Type B pancreatic cell (in vitro differentiated cells): ENCODE data around the gene CFLAR. TPM values are rescaled to one million over a fixed set of nuclear protein-coding genes. Genes with fewer than 3 reads are reported as not detected.
"Not testable (repeated sequence)": the region's sequence is repeated elsewhere in the genome, so short reads cannot be mapped to it uniquely, and the experiment has no call there.

Experiments used
- DNase-seq: peaks from one replicate; pipeline ENCODE4 v3.0.0; 2021; ENCODE audit warnings: mixed read lengths; ENCODE audit not compliant: unreplicated experiment; ENCODE audit errors: extremely low spot score
- H3K27ac Mint-ChIP-seq: 2 replicates; pipeline ENCODE4 v1.8.0; 2021; ENCODE audit warnings: mild to moderate bottlenecking, mixed read lengths
- H3K27me3 Mint-ChIP-seq: 2 replicates; pipeline ENCODE4 v1.8.0; 2021; ENCODE audit warnings: mixed read lengths
- H3K36me3 Mint-ChIP-seq: 2 replicates; pipeline ENCODE4 v1.8.0; 2021; ENCODE audit warnings: mixed read lengths
- H3K4me1 Mint-ChIP-seq: one replicate; pipeline ENCODE4 v1.8.0; 2021; ENCODE audit warnings: mixed read lengths; ENCODE audit not compliant: unreplicated experiment
- H3K4me3 Mint-ChIP-seq: 2 replicates; pipeline ENCODE4 v1.8.0; 2021; ENCODE audit warnings: mild to moderate bottlenecking, mixed read lengths
- H3K9me3 Mint-ChIP-seq: 2 replicates; pipeline ENCODE4 v1.8.0; 2021; ENCODE audit warnings: mixed read lengths
- total RNA-seq: library from RNA; stranded (reverse); gene quantifications from 2 replicates; pipeline ENCODE4 v1.2.1, GENCODE V29; 2021; ENCODE audit warnings: low replicate concordance
- TF ChIP-seq, protein P1 (sequence below): fragments of 200-600 bp; sonication (generic); conservative IDR thresholded peaks from 2 replicates; pipeline ENCODE4 v1.5.0; 2021; ENCODE audit warnings: antibody characterized with exemption, mild to moderate bottlenecking

CFLAR gene
- total RNA-seq, 1 donor from 2014 or later = 26.5 TPM

GRCh38 chr2:201114846-201115245 lies 1.1 kb upstream of the CFLAR start:
- TF ChIP-seq, protein P1, sequence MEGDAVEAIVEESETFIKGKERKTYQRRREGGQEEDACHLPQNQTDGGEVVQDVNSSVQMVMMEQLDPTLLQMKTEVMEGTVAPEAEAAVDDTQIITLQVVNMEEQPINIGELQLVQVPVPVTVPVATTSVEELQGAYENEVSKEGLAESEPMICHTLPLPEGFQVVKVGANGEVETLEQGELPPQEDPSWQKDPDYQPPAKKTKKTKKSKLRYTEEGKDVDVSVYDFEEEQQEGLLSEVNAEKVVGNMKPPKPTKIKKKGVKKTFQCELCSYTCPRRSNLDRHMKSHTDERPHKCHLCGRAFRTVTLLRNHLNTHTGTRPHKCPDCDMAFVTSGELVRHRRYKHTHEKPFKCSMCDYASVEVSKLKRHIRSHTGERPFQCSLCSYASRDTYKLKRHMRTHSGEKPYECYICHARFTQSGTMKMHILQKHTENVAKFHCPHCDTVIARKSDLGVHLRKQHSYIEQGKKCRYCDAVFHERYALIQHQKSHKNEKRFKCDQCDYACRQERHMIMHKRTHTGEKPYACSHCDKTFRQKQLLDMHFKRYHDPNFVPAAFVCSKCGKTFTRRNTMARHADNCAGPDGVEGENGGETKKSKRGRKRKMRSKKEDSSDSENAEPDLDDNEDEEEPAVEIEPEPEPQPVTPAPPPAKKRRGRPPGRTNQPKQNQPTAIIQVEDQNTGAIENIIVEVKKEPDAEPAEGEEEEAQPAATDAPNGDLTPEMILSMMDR = no peak
- no peak for DNase-seq
- Mint-ChIP-seq H3K36me3 (no peaks in the 10 kb centered on the region), H3K27me3 (no peaks in the 10 kb centered on the region), H3K27ac (peak overlapping the region; percentile 93), H3K4me3 (peak overlapping the region; percentile 68), H3K4me1 (peaks cover 7% of the 10 kb centered on the region), H3K9me3 (no peaks in the 10 kb centered on the region)

GRCh38 chr2:201116959-201117734 lies 1.2 kb downstream of the CFLAR start:
- Mint-ChIP-seq H3K27ac (peak overlapping the region; percentile 86), H3K4me1 (peaks cover 4% of the 10 kb centered on the region), H3K27me3 (no peaks in the 10 kb centered on the region), H3K36me3 (no peaks in the 10 kb centered on the region), H3K4me3 (peak overlapping the region; percentile 87), H3K9me3 (no peaks in the 10 kb centered on the region)
- DNase-seq = no peak
- TF ChIP-seq, protein P1 = peak; percentile 58

- Mint-ChIP-seq H3K4me3 (peak overlapping the region; percentile 87), H3K27ac (peak overlapping the region; percentile 93)
- H3K4me1 Mint-ChIP-seq, H3K36me3 Mint-ChIP-seq, H3K9me3 Mint-ChIP-seq, H3K27me3 Mint-ChIP-seq, DNase-seq: not testable (repeated sequence)
These were observed 1.8 kb downstream of the CFLAR start for GRCh38 chr2:201117735-201118094.

- H3K9me3 Mint-ChIP-seq = no peaks in the 10 kb centered on the region
- peaks cover 4% of the 10 kb centered on the region for H3K4me1 Mint-ChIP-seq
- H3K4me3 Mint-ChIP-seq = peak overlapping the region; percentile 87
- TF ChIP-seq, protein P1 = peak; percentile 37
- peak overlapping the region; percentile 93 for H3K27ac Mint-ChIP-seq
- H3K27me3 Mint-ChIP-seq = no peaks in the 10 kb centered on the region
- peak; percentile 72 for DNase-seq
- H3K36me3 Mint-ChIP-seq = no peaks in the 10 kb centered on the region
These were observed 2.4 kb downstream of the CFLAR start for GRCh38 chr2:201118121-201118960.

DNA sequence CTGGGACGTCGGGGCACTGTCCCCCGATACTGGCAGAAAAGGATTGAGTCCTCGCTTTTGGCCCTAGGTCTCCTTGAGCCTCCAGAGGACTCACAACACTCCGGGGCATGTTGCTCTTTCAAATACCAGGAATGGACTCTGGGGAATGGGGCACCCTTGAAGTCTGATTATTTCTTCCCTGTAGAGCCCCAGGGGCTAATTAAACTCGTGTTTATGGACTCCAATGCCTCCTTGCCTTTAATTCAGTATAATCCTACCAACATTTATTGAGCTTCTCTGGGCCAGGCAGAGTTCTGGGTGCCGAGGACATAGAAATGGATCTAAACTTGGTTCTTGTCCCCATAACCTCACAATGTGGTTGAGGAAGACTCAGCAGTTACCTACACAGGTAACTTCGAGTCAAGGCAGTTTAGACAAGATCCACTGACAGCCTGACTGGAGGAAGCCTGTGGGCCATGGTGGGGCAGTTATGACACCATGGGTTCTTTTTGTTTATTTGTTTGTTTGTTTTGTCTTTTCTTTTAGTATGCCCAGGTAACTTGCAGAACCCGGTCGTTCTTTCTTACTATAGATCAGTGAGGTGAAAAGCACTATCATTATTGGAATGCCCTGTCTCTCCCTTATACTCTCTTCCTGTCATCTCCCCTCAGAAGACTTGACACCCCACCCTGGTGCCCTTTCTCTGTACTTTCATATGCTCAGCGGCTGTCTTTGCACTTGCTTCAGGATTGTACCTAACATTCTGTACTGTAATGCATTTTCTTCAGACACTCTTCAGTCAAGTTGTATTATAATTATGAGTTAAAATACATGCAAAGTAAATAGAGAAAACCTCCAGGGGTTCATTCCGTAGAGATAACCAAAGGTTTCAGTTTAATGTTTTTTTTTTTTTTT lies 3.2 kb downstream of the CFLAR start:
- no peaks in the 10 kb centered on the region for H3K36me3 Mint-ChIP-seq
- no peak for DNase-seq
- no peaks in the 10 kb centered on the region for H3K27me3 Mint-ChIP-seq
- H3K4me3 Mint-ChIP-seq = peak overlapping the region; percentile 87
- peaks cover 10% of the 10 kb centered on the region for H3K4me1 Mint-ChIP-seq
- no peaks in the 10 kb centered on the region for H3K9me3 Mint-ChIP-seq
- TF ChIP-seq, protein P1 = no peak
- peak overlapping the region; percentile 93 for H3K27ac Mint-ChIP-seq
